Measurements from ENCODE around the gene PLSCR2.
"Not testable (repeated sequence)": the region's sequence is repeated elsewhere in the genome, so short reads cannot be mapped to it uniquely, and the experiment has no call there.

Gene PLSCR2

GRCh38 chr3:146493761-146494160, 24.4 kb upstream of the PLSCR2 start:
- H3K36me3 ChIP-seq (ENCODE audit: control insufficient read depth, insufficient read depth, low read length): no peaks in the 10 kb centered on the region
- no peak for DNase-seq (ENCODE audit: extremely low read depth, insufficient read length)
- TF ChIP-seq, protein P1, sequence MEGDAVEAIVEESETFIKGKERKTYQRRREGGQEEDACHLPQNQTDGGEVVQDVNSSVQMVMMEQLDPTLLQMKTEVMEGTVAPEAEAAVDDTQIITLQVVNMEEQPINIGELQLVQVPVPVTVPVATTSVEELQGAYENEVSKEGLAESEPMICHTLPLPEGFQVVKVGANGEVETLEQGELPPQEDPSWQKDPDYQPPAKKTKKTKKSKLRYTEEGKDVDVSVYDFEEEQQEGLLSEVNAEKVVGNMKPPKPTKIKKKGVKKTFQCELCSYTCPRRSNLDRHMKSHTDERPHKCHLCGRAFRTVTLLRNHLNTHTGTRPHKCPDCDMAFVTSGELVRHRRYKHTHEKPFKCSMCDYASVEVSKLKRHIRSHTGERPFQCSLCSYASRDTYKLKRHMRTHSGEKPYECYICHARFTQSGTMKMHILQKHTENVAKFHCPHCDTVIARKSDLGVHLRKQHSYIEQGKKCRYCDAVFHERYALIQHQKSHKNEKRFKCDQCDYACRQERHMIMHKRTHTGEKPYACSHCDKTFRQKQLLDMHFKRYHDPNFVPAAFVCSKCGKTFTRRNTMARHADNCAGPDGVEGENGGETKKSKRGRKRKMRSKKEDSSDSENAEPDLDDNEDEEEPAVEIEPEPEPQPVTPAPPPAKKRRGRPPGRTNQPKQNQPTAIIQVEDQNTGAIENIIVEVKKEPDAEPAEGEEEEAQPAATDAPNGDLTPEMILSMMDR (IDR thresholded peaks at IDR 0.05; ENCODE audit: insufficient read depth, low read length, poor library complexity, severe bottlenecking): no peak
- H3K27me3 ChIP-seq (replicated peaks; ENCODE audit: control insufficient read depth, insufficient read depth, low read length): no peaks in the 10 kb centered on the region
- H3K4me3 ChIP-seq (replicated peaks; ENCODE audit: low read depth, low read length): no peak overlapping the region

DNA sequence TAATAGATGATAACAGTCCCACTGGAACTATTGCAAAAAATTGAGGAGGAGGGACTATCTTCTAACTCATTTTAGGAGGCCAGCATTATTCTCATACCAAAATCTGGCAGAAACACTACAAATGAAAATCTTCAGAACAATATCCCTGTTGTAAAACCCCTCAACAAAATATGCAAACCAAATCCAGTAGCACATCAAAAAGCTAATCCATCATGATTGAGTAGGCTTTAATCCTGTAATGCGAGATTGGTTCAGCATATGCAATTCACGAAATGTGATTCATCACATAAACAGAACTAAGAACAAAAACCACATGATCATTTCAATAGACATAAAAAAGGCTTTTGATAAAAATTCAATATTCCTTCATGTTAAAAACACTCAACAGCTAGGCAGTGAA, 23.9 kb upstream of the PLSCR2 start:
- no peak for DNase-seq (ENCODE audit: extremely low read depth, insufficient read length)
- no peaks in the 10 kb centered on the region for H3K36me3 ChIP-seq (ENCODE audit: control insufficient read depth, insufficient read depth, low read length)
- no peak overlapping the region for H3K4me3 ChIP-seq (replicated peaks; ENCODE audit: low read depth, low read length)
- TF ChIP-seq, protein P1 (IDR thresholded peaks at IDR 0.05; ENCODE audit: insufficient read depth, low read length, poor library complexity, severe bottlenecking): no peak
- H3K27me3 ChIP-seq (replicated peaks; ENCODE audit: control insufficient read depth, insufficient read depth, low read length): no peaks in the 10 kb centered on the region

- no peaks in the 10 kb centered on the region for H3K27me3 ChIP-seq (replicated peaks; ENCODE audit: control insufficient read depth, insufficient read depth, low read length)
- TF ChIP-seq, protein P1 (IDR thresholded peaks at IDR 0.05; ENCODE audit: insufficient read depth, low read length, poor library complexity, severe bottlenecking): no peak
- no peak for DNase-seq (ENCODE audit: extremely low read depth, insufficient read length)
- H3K4me3 ChIP-seq (replicated peaks; ENCODE audit: low read depth, low read length): no peak overlapping the region
- no peaks in the 10 kb centered on the region for H3K36me3 ChIP-seq (ENCODE audit: control insufficient read depth, insufficient read depth, low read length)
Observed at GRCh38 chr3:146491303-146491702, 21.9 kb upstream of the PLSCR2 start.

DNA sequence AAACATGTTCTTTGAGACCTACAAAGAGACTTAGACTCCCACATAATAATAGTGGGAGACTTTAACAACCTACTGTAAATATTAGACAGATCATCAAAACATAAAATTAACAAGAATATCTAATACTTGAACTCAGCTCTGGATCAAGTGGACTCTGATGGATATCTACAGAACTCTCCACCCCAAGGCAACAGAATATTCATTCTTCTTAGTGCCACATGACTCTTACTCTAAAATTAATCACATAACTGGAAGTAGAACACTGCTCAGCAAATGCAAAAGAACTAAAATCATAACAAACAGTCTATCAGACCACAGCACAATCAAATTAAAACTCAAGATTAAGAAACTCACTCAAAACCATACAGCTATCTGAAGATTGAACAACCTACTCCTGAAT, 15.9 kb upstream of the PLSCR2 start:
- no peak for DNase-seq (ENCODE audit: extremely low read depth, insufficient read length)
- TF ChIP-seq, protein P1 (IDR thresholded peaks at IDR 0.05; ENCODE audit: insufficient read depth, low read length, poor library complexity, severe bottlenecking): no peak
- no peaks in the 10 kb centered on the region for H3K27me3 ChIP-seq (replicated peaks; ENCODE audit: control insufficient read depth, insufficient read depth, low read length)
- no peak overlapping the region for H3K4me3 ChIP-seq (replicated peaks; ENCODE audit: low read depth, low read length)
- H3K36me3 ChIP-seq (ENCODE audit: control insufficient read depth, insufficient read depth, low read length): no peaks in the 10 kb centered on the region

GRCh38 chr3:146476094-146476740, 6.9 kb upstream of the PLSCR2 start:
- Histone ChIP-seq H3K36me3 (ENCODE audit: control insufficient read depth, insufficient read depth, low read length) (no peaks in the 10 kb centered on the region), H3K4me3 (replicated peaks; ENCODE audit: low read depth, low read length) (no peak overlapping the region), H3K27me3 (replicated peaks; ENCODE audit: control insufficient read depth, insufficient read depth, low read length) (peaks cover 2% of the 10 kb centered on the region; the same call in 1 of the 2 replicates)
- no peak for DNase-seq (ENCODE audit: extremely low read depth, insufficient read length)
- TF ChIP-seq, protein P1 (IDR thresholded peaks at IDR 0.05; ENCODE audit: insufficient read depth, low read length, poor library complexity, severe bottlenecking): no peak

DNA sequence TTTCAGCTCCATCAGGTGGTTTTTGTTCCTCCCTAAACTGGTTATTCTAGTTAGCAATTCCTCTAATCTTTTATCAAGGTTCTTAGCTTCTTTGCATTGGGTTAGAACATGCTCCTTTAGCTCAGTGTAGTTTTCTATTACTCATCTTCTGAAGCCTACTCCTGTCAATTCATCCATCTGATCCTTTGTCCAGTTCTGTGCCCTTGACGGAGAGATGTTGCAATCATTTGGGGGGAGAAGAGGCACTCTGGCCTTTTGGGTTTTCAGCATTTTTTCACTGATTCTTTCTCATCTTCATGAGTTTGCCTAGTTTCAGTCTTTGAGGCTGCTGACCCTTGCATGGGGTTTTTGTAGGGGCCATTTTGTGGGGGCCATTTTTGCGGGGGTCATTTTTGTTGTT, 5.6 kb upstream of the PLSCR2 start:
- H3K4me3 ChIP-seq (replicated peaks; ENCODE audit: low read depth, low read length); H3K36me3 ChIP-seq (ENCODE audit: control insufficient read depth, insufficient read depth, low read length); DNase-seq (ENCODE audit: extremely low read depth, insufficient read length); H3K27me3 ChIP-seq (replicated peaks; ENCODE audit: control insufficient read depth, insufficient read depth, low read length): not testable (repeated sequence)
